HG03439 (cell line): ENCODE data around the gene SPATA31C1.
"Not testable (repeated sequence)": the region's sequence is repeated elsewhere in the genome, so short reads cannot be mapped to it uniquely, and the experiment has no call there.

Source experiments
- ATAC-seq: cut with Tn5 transposase; IDR thresholded peaks from one replicate; pipeline ENCODE4 v1.9.1; 2021; ENCODE audit warnings: mild to moderate bottlenecking, moderate library complexity; ENCODE audit not compliant: unreplicated experiment

Gene SPATA31C1

DNA sequence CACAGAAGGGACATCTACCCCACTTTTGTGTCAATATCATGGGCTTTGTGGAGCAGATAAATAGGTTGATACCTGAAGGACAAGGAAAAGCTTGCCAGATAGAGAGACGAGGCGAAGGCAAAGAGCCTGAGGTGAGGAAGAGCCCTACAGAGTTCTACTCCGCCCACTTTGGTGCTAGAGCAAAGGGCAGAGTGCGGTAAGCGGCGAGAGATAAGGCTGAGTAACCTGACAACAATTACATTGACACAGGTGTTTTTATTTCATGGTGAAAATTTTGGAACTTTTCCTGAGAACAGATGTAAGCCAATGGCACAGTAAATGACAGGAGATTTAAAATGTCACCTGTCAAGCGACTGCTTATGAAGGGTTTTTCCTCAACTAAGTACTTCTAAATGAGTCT lies 16.7 kb downstream of the SPATA31C1 start:
- ATAC-seq = not testable (repeated sequence)

DNA sequence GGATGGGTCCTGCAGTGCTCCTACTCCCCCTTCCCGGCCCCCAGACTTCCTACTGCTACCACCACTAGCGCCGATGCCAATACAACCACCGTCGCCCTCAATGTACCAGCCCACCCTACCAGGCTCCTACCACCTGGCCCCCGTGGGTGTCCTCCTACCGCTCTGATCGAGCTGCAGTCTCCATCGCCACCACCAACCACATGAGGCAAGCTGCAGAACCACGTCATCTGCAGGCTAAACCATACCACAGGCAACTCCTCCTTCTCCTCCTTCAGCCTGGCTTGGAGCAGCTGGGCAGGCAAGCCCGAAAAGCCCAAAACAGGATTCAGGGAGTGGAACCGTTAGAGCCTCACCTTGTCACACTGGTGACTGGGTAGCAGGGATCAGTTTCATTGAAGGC lies 19.6 kb downstream of the SPATA31C1 start:
- not testable (repeated sequence) for ATAC-seq

DNA sequence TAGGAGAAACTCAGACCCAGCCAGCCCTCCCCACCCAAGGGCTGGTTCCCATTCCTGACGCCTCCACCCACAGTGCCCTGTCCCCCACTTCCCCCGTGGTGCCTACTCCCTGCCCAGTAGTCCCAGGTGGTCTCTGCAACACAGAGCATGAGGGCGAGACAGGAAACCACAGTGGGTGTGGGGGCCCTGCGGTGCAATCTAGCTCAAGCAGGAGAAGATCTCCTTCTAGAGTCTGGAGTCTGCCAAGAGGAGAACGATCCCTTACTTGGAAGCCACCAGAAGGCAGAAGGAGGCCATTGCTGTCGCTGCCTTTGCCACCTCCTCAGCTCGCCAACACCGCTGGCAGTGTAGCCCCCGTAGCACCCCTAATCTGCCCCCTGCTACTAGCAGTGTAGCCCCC lies 20.2 kb downstream of the SPATA31C1 start:
- not testable (repeated sequence) for ATAC-seq

DNA sequence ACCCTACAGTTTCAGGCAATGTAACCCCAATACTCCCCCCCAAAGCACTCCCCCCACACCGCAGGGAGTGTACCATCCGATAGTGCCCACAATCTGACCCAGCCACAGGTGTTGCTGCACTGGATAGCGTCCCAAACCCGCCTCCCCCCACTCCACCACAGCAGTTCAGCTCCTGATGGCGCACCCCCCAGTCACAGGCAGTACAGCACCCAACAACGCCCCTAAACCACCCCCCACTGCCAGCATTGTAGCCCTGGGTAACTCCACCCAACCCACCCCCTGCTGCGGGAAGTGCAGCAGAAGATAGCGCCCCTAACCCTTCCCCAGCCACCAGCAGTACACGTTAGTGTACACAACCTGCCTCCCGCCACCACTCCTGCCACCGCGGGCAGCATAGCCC lies 20.6 kb downstream of the SPATA31C1 start:
- ATAC-seq = not testable (repeated sequence)

DNA sequence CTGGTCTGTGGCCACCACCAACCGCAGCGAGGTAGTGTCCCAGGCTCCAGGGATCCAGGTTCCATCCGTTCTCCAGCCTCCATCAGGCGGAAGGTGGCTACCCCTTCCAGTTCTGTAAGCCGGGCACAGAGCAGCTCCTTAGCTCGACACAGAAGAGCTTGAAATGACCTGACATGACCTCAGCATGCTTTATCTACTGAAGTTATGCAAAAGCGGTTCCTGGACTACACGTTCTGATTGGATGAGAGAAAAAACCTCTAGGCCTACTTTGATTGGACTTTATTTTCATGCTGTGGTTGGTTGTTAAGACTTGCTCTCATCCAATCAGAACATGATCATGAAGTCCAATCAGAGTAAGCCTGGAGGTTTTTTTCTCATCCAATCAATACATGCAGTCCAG lies 21.3 kb downstream of the SPATA31C1 start:
- not testable (repeated sequence) for ATAC-seq

DNA sequence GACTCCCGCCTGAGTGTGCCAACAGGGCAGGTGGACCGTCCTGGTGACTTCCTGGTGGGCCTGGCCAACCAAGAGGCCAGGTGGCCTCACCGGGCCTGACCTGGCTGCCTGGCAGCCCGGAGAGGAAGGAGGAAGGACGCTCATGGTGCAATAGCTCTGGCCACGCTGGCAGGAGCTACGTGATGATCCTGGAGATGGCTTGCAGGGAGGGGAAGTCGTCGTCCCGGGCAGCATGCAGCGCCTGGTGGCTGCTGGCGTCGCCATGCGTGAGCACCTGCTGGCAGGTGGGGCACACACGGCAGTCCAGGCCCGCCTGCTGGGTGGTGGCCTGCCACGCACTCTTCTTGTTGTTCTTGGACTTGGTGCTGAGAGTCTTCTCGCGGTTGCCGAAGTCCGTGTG lies 26.3 kb downstream of the SPATA31C1 start:
- ATAC-seq = no peak

DNA sequence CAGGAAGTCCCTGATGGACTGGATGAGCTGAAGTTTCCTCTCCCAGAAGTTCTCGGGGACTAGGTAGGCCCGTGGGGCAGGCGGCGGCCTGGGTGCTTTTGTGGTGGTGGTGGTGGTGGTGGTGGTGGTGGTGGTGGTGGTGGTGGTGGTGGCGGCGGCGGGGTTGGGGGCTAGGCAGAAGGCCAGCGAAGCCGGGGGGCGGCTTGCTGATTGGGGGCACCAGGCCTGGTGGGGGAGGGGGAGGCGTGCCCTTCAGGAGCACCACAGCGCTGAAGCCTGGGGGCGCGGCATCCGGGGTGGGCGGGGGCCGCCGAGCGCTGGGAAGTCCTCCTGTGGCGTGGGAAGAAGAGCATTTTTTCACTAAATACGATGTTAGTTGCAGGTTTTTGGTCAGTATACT lies 26.9 kb downstream of the SPATA31C1 start:
- ATAC-seq = no peak

DNA sequence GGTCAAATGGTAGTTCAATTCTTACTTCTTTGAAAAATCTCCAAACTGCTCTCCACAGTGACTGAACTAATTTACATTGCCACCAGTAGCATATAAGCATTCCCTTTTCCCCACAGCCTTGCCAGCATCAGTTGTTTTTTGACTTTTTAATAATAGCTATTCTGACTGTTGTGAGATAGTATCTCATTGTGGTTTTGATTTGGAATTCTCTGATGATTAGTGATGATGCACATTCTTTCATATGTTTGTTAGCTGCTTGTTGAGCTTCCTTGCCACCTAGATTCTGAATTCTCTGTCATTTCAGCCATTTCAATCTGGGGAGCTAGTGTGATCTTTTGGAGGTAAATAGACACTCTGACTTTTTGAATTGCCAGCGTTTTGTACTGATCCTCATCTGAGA lies 32.5 kb downstream of the SPATA31C1 start:
- no peak for ATAC-seq

DNA sequence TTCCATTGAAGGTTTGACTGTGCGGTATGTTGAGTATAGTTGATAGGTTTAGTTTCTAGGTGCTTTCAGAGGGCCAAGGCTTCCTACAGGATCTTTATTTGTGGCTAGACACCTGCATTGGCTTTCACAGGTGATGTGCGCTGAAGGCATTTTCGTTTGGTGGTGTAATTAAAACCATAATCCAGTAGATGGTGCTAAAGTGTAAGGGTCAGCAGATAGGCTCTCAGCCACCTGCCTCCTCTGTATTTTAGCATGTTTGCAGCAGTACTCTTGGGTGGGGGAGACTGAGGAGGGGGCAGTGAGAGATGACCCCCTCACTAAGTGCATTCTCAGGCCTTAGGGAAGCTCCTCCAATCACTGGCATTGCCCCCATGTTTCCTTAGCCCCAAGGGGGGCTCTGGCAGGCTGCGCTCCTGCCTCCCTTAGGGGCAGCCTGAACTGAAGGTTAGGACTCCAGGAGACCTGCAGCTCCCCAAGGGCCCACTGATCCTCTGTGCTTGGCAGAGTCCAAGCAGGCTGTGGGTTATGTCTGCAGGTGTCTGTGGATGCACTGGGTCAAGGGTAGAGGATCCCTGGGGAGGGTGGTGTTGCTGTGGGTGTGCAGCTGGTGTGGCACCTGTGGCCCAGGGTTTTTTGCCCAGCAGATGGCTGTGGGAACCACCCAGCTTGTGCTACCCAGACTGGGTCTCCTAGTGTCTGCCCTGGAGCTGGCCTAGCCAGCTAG lies 33.2 kb downstream of the SPATA31C1 start:
- no peak for ATAC-seq

DNA sequence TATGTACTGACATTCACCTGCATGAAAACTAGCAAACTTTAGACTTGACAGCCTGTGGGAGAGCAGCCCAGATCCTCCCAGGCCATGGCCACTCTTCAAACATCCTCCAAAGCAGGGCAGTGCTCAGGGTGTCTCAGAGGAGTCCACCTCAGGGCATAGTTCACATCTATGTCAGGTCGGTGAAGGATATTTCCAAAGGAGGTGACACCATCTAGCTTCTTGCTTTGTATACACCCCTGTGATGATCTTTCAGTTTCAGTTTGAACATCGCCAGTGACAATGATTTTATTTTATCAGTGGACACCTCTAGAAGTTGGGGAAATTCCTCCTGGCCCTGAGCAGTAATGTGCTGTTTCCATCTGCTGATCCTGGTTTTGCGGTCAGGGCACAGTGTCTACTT lies 36.5 kb downstream of the SPATA31C1 start:
- no peak for ATAC-seq

DNA sequence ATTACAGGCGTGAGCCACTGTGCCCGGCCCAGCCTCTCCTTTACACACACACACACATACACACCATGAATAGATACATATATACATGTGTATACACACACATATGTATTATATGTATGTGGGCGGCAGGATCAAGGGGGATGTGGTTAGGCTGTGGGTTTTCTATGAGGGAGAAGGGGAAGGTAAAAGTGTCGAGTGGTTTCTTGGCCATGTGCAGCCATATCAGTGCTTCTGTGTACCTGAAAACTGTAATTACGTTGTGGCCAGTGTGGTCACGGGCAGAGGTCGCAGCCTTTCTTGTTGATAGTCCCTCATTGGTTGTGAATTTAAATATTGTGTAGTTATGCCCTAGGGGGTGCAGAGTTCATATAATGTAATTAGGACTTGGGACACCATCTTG lies 40.1 kb downstream of the SPATA31C1 start:
- no peak for ATAC-seq

DNA sequence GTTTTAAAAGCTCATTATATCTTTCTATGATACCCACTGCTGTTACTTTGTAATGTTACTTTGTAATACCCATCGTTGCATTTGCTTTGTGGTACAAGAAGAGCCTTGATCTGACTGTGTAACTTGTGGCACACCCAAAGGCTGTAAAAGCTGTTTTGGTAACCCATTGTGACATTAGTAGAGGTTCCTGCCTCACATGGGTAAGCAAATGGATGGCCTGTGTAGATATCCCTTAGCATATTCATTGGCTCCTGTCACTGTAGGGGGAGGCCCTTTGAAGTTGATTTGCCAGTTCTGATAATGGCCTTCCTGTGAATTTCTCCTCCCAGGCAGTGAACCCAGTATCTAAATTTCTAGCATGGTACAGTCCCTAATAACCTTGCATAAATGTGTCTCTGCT lies 40.8 kb downstream of the SPATA31C1 start:
- no peak for ATAC-seq

DNA sequence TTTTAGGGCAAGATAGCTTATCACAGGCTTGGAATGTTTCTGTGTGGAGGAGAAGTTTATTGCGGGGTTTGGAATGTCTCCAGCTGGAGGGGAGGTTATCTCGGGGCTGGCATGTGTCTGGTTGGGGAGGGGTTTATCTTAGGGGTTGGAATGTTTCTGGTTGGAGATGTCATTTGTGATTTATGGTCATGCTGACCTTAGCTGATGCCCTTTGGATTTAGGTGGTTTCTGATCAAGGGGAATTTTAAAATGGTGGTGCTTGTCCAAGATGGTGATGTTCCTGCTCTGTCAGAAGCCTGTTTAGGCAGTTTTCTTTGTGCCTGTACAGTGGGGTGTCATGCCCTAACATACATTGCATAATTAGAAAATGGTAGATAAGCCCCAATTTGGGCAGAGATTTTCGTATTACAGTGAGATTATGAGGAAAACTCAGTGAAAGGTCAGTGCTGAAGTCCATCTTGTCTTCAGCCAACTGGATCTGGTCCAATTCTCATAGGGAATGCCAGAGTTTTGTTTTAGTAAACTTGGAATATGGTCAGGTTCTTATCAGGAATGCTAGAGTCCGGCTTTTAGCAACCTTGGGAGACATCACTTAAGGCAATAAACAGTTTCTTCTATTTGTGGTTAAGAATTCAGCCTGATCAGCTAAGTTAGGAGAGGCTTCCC lies 42.3 kb downstream of the SPATA31C1 start:
- ATAC-seq = no peak

DNA sequence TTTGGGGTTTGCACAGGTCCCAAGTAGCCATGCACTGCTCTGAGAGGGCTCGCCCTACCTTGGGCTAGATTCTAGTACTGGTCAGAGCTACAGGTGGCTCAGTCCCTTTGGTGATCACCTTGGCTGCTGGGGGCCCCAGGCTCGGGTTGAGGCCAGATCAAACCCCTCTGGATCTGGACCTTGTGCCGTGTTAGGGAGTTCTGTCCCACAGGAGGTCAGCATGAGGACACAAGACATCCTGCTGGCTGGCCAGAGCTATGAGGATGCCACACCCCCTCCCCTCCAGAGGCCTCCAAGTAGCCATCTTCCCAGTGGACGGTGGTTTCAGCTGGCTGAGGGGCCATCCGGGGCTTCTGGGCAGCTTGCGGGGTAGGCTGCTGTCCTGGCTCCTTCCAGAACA lies 46.0 kb downstream of the SPATA31C1 start:
- ATAC-seq = no peak

DNA sequence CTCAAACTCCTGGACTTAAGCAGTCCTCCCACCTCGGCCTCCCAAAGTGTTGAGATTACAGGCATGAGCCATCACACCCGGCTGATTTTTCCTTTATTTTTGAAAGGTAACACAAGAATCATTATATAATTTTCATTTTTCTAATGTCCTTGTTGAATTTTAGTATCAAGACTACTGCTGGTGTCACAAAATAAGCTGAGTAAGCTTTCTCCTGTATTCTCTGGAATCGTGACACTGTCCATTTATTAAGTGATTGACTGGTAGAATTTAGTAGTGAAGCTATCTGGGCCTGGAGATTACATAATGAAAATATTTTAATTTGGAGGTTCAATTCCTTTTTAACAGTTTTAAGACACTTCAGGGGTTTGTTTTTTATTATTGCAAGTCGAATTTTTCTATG lies 47.1 kb downstream of the SPATA31C1 start:
- no peak for ATAC-seq

DNA sequence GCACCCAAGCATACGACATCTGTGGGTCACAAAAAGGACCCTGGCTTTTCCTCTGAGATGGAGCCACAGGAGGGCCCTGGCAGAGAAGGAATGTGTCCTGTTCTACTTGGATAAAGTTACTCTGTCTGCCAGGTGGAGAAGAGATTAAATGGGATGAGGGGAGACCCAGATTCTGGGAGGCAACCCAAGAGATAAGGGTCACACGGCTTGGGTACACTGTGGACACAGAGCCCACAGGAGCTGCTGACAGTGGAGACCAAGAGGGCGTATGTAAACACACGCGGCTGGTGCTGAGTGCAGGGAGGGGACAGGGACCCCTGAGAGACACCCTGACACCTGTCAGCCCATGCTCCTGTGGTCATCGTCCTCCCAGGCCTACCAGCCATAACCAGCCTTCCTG lies 50.4 kb downstream of the SPATA31C1 start:
- no peak for ATAC-seq

DNA sequence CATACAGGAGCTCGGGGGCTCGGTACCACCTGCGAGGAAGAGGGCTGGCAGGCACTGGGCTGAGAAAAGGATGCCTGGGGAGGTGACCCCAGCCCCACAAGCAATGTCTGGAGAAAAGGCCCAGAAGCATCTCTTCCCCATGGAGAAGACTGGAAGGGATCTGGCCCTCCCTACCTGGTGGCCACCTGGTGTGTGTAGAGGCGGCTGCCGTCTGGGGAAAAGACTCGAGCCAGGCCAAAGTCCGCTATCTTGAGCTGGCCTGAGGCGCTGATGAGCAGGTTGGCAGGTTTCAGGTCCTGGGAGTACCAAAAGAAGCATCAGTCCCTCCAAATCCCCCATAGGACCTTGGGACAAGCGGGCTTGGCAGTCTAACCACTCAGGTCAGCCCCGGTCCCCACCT lies 52.8 kb downstream of the SPATA31C1 start:
- ATAC-seq = no peak

DNA sequence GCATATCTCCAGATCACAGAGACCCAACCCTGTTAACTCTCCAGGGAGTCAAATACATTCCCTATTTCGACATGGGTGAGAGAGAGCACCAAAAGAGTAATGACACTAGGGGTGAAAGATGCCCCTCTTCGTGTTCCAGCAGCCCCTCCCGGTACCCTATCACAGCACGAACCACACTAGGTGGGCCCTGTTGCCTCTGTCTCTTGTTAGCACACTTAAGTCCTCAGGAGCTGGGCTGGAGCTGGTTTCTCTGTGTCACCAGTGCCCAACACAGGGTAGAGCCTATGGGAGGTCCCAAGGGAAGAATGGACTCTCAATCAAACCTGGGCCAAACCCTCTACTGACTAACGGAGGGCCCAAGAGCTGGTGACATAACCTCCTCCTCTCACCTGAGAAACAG lies 55.4 kb downstream of the SPATA31C1 start:
- no peak for ATAC-seq
